DOHH2 (cell line): Measurements from ENCODE around the gene TMEM18.

Experiments used
- EZH2phosphoT487 ChIP-seq: fragments of 200-600 bp; sonication (generic); IDR thresholded peaks from 2 replicates; pipeline ENCODE4 v1.6.1; 2017; ENCODE audit warnings: borderline replicate concordance, mild to moderate bottlenecking, antibody characterized with exemption, low read length, moderate library complexity, mixed read lengths
- TF ChIP-seq, protein P1 (sequence below): fragments of 200-600 bp; sonication (generic); IDR thresholded peaks from one replicate; pipeline ENCODE4 v1.5.1; 2014; ENCODE audit warnings: antibody characterized with exemption, mild to moderate bottlenecking, low read depth, low read length; ENCODE audit not compliant: poor library complexity, severe bottlenecking

DNA sequence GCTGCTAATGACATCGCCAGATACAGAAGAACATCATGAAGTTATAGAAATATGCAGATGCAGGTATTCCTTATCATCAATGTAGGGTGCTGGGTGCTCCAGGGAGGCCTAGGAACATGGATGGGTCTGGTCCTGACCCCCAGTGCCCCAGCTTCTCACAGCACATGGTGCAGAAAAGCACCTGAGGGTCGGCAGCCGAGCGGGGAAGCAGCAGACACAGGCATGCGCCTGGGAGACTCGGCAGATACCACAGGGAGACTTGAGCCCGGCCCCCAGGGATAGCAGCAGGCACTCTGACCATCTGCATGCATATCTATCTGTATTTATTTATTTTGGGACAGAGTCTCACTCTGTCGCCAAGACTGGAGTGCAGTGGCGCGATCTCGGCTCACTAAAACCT is 43.2 kb downstream of the TMEM18 start:
- TF ChIP-seq, protein P1, sequence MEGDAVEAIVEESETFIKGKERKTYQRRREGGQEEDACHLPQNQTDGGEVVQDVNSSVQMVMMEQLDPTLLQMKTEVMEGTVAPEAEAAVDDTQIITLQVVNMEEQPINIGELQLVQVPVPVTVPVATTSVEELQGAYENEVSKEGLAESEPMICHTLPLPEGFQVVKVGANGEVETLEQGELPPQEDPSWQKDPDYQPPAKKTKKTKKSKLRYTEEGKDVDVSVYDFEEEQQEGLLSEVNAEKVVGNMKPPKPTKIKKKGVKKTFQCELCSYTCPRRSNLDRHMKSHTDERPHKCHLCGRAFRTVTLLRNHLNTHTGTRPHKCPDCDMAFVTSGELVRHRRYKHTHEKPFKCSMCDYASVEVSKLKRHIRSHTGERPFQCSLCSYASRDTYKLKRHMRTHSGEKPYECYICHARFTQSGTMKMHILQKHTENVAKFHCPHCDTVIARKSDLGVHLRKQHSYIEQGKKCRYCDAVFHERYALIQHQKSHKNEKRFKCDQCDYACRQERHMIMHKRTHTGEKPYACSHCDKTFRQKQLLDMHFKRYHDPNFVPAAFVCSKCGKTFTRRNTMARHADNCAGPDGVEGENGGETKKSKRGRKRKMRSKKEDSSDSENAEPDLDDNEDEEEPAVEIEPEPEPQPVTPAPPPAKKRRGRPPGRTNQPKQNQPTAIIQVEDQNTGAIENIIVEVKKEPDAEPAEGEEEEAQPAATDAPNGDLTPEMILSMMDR: no peak
- TF ChIP-seq EZH2phosphoT487: no peak
